Measurements from ENCODE around the gene VTI1A.

DNA sequence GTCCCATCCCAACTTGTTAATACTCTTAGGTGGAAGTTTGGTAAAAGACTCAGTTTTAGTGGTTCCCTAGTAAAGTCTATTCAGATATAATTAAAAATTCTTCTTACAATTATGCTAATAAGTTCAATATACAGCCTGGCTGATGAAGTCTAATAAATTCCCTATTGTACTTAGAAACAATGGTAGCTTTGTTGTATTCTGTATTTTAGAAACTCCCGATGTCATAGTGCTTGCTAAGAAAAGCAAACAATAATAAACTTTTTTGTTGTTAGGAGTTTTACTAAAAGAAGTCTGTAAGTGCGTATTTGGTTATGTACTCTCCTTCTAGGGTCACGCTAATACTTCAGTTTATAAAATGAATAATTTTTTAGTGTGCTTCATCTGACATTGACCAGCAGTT, 206.8 kb downstream of the VTI1A start:
- TF ChIP-seq SMC3 (IDR thresholded peaks at IDR 0.05; ENCODE audit: low read depth, low read length), result no peak
- no peak for TF ChIP-seq POLR2A (IDR thresholded peaks at IDR 0.05; ENCODE audit: low read depth, low read length)

All from IMR-90 (cell line).